ENCODE measurements around the gene KRTAP12-4. TPM values are rescaled to one million over a fixed set of nuclear protein-coding genes. Genes with fewer than 3 reads are reported as not detected.
"Not testable (repeated sequence)": the region's sequence is repeated elsewhere in the genome, so short reads cannot be mapped to it uniquely, and the experiment has no call there.

Gene KRTAP12-4
- total and polyA plus RNA-seq, 7 donors, result not detected

DNA sequence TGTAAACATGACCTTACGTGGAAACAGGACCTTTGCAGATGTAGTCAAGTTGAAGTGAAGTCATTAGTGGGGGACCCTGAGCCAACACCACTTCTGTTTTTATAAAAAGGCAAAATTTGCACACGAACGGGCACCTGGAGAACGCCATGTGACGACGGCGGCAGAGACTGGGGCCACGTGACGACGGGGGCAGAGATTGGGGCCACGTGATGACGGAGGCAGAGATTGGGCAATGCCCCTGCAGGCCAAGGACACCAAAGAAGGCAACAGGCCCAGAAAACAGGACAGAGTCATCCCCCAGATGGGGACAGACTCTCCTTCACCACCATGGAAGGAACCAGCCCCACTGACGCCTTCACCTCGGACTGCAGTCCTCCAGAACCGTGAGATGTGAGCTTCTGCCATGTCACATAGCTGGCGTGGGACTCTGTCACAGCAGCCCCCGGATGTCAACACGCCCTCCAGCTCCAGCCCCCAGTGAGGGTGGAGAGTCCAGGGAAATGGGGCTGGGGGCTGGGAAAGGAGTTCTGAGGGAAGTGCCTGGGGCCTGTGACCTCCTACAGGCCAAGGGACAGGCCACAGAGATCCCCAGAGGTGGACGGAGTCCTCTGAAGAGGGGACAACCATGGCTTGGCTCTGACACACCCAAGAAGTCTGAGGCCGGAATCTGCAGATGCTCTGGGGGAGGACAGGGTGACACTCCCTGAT lies 4.0 kb downstream of the KRTAP12-4 start:
- no peaks in the 10 kb centered on the region for H3K36me3 ChIP-seq (ENCODE audit: insufficient read depth in 1 of 2, low read depth in 1 of 2)
- no peak for TF ChIP-seq CTCF (IDR thresholded peaks at IDR 0.05)
- no peak for ATAC-seq
- H3K4me3 ChIP-seq, result no peak overlapping the region
- H3K27me3 ChIP-seq (ENCODE audit: insufficient read depth in 3 of 3, low read length in 2 of 3), result peaks cover 0 to 35% (median 4%) of the 10 kb centered on the region in 3 donors
- WGBS, 3 donors, result 90 to 92% (median 91%) methylated on average over 20 of the region's 20 CpGs
- intact Hi-C loops (cut with DNase I), result no loop called here
- no peaks in the 10 kb centered on the region for H3K4me1 ChIP-seq
- H3K9me3 ChIP-seq, result no peaks in the 10 kb centered on the region
- no peak overlapping the region for H3K27ac ChIP-seq
- DNase-seq, result no peak

- DNase-seq (no peak), ATAC-seq (no peak)
- Histone ChIP-seq H3K27ac (no peak overlapping the region), H3K4me3 (no peak overlapping the region), H3K4me1 (no peaks in the 10 kb centered on the region), H3K27me3 (ENCODE audit: insufficient read depth in 3 of 3, low read length in 2 of 3) (peaks cover 0 to 43% (median 4%) of the 10 kb centered on the region in 3 donors), H3K9me3 (no peaks in the 10 kb centered on the region), H3K36me3 (ENCODE audit: insufficient read depth in 1 of 2, low read depth in 1 of 2) (no peaks in the 10 kb centered on the region)
- intact Hi-C loops (cut with DNase I), result no loop called here
- TF ChIP-seq CTCF (IDR thresholded peaks at IDR 0.05), result no peak
- 80 to 81% (median 81%) methylated on average over 18 of the region's 18 CpGs for WGBS, 3 donors
Measured at GRCh38 chr21:44649521-44650100, 4.8 kb downstream of the KRTAP12-4 start.

GRCh38 chr21:44648557-44649311 lies 5.7 kb downstream of the KRTAP12-4 start:
- H3K27me3 ChIP-seq (ENCODE audit: insufficient read depth in 3 of 3, low read length in 2 of 3), result peaks cover 0 to 43% (median 6%) of the 10 kb centered on the region in 3 donors
- DNase-seq, result no peak
- WGBS, 3 donors, result 68 to 74% (median 71%) methylated on average over 33 of the region's 33 CpGs
- no peaks in the 10 kb centered on the region for H3K36me3 ChIP-seq (ENCODE audit: insufficient read depth in 1 of 2, low read depth in 1 of 2)
- H3K4me3 ChIP-seq, result no peak overlapping the region
- intact Hi-C loops (cut with DNase I), result no loop called here
- H3K27ac ChIP-seq, result no peak overlapping the region
- no peaks in the 10 kb centered on the region for H3K4me1 ChIP-seq
- no peak for ATAC-seq
- TF ChIP-seq CTCF (IDR thresholded peaks at IDR 0.05), result no peak
- H3K9me3 ChIP-seq, result peaks cover 3% of the 10 kb centered on the region

- no peak overlapping the region for H3K27ac ChIP-seq
- H3K9me3 ChIP-seq, result peaks cover 3% of the 10 kb centered on the region
- no peaks in the 10 kb centered on the region for H3K4me1 ChIP-seq
- H3K4me3 ChIP-seq, result no peak overlapping the region
- no peak for DNase-seq
- intact Hi-C loops (cut with DNase I), result no loop called here
- no peaks in the 10 kb centered on the region for H3K36me3 ChIP-seq (ENCODE audit: insufficient read depth in 1 of 2, low read depth in 1 of 2)
- peaks cover 0 to 43% (median 6%) of the 10 kb centered on the region in 3 donors for H3K27me3 ChIP-seq (ENCODE audit: insufficient read depth in 3 of 3, low read length in 2 of 3)
- TF ChIP-seq CTCF (IDR thresholded peaks at IDR 0.05), result no peak
- ATAC-seq, result no peak
- 15 to 26% (median 18%) methylated on average over 8 of the region's 8 CpGs for WGBS, 3 donors
Measured at GRCh38 chr21:44647222-44647552, 7.3 kb downstream of the KRTAP12-4 start.

- H3K9me3 ChIP-seq; H3K4me1 ChIP-seq; intact Hi-C loops (cut with DNase I); H3K27ac ChIP-seq; ATAC-seq; DNase-seq; H3K4me3 ChIP-seq; H3K36me3 ChIP-seq (ENCODE audit: insufficient read depth in 1 of 2, low read depth in 1 of 2): not testable (repeated sequence)
- 35 to 44% (median 38%) methylated on average over 21 of the region's 21 CpGs for WGBS, 3 donors
- peaks cover 0 to 43% (median 6%) of the 10 kb centered on the region in 3 donors for H3K27me3 ChIP-seq (ENCODE audit: insufficient read depth in 3 of 3, low read length in 2 of 3)
Measured at GRCh38 chr21:44646366-44647221, 7.9 kb downstream of the KRTAP12-4 start, which contains the start of gene KRTAP10-11. Gene KRTAP10-11, plus strand, starts transcription at chr21:44646414. Its CDS starts 45 bp downstream, at chr21:44646459.
